K562 (cell line): ENCODE data around the gene CALHM2. TPM values are rescaled to one million over a fixed set of nuclear protein-coding genes. Genes with fewer than 3 reads are reported as not detected.

Experiments used
- ATAC-seq: fragments of 200-7000 bp; cut with Tn5 transposase; 3 replicates; pipeline ENCODE4 v1.9.1; 2020; ENCODE audit warnings: moderate library complexity
- BruUV-seq: library from RNA; stranded (reverse); fragments of 400-500 nt; replicated peaks from 2 replicates; lab custom pipeline; 2021; lab: Mats Ljungman, UMichigan
- CTCF ChIA-PET: fragments of 300-600 bp; formaldehyde crosslinking; extraction: SDS; loops from one replicate; lab custom pipeline; 2021; ENCODE audit warnings: low intra/inter-chr PET ratio; lab: Yijun Ruan, JAX
- POLR2A ChIA-PET: fragments of 300-600, 350-650 bp; sonication (Branson Sonifier 250); formaldehyde crosslinking; extraction: SDS; loops from one replicate; lab custom pipeline; 2021; ENCODE audit warnings: antibody characterized with exemption, inconsistent platforms; lab: Yijun Ruan, JAX
- DNase-seq, 4 experiments: peaks; one replicate each; pipeline versions ENCODE4 v3.0.0 to v3.0.0-alpha.2; 2011 to 2018; ENCODE audit warnings: low spot score in 3 of 4, mixed read lengths in 3 of 4; ENCODE audit errors: extremely low read depth in 1 of 4
- FAIRE-seq: peaks from 2 replicates; lab custom pipeline; 2011; peaks lifted over from hg19 to GRCh38; lab: Jason Lieb, UNC
- H2AFZ ChIP-seq: 2 replicates; pipeline ENCODE4 v1.6.0; 2011; ENCODE audit warnings: low read depth, low read length, control low read depth, inconsistent platforms
- H3K27ac ChIP-seq: fragments of 200-600 bp; 3 replicates; pipeline ENCODE4 v1.8.0; 2011; ENCODE audit warnings: low read depth, mild to moderate bottlenecking, control low read depth, inconsistent platforms, low read length, moderate library complexity, mixed read lengths; ENCODE audit errors: extremely low read depth
- H3K27me3 ChIP-seq, 2 experiments: fragments of 300-600 bp in 1 of 2; 2 replicates in 1 of 2; 3 replicates in 1 of 2; pipeline versions ENCODE4 v1.6.0 to v1.8.0; 2011; ENCODE audit warnings: inconsistent platforms in 2 of 2, low read length in 2 of 2, mild to moderate bottlenecking in 1 of 2, mixed read lengths in 1 of 2, moderate library complexity in 1 of 2; ENCODE audit not compliant: control insufficient read depth in 2 of 2, insufficient read depth in 2 of 2
- H3K36me3 ChIP-seq: fragments of 300-600 bp; 3 replicates; pipeline ENCODE4 v1.8.0; 2011; ENCODE audit warnings: mild to moderate bottlenecking, low read length, inconsistent platforms; ENCODE audit not compliant: control insufficient read depth, insufficient read depth
- H3K4me1 ChIP-seq, 2 experiments: fragments of 200-600 bp in 1 of 2; replicated peaks in 1 of 2; 2 replicates in 1 of 2; 3 replicates in 1 of 2; pipeline versions ENCODE4 v1.5.1 to v1.8.0; 2011; ENCODE audit warnings: inconsistent platforms in 2 of 2, low read length in 2 of 2, mild to moderate bottlenecking in 1 of 2, mixed read lengths in 1 of 2, moderate library complexity in 1 of 2; ENCODE audit not compliant: control insufficient read depth in 2 of 2, insufficient read depth in 2 of 2
- H3K4me2 ChIP-seq: 2 replicates; pipeline ENCODE4 v1.6.1; 2011; ENCODE audit warnings: low read length, control low read depth, inconsistent platforms, mixed read lengths; ENCODE audit not compliant: insufficient read depth
- H3K4me3 ChIP-seq: fragments of 200-600 bp; sonication (generic), shearing (Covaris generic); 2 replicates; pipeline ENCODE4 v1.5.1; 2016; ENCODE audit warnings: control low read depth, inconsistent platforms
- H3K79me2 ChIP-seq: fragments of 200-600 bp; 3 replicates; pipeline ENCODE4 v1.8.0; 2011; ENCODE audit warnings: low read length, inconsistent platforms; ENCODE audit not compliant: control insufficient read depth, insufficient read depth
- H3K9ac ChIP-seq, 2 experiments: 2 replicates each; pipeline versions ENCODE4 v1.6.0 to v1.6.1; 2011; ENCODE audit warnings: low read depth in 2 of 2, low read length in 2 of 2, control low read depth in 1 of 2, inconsistent platforms in 1 of 2, mild to moderate bottlenecking in 1 of 2, mixed read lengths in 1 of 2; ENCODE audit not compliant: insufficient read depth in 1 of 2
- H3K9me1 ChIP-seq: one replicate; pipeline ENCODE4 v1.6.0; 2011; ENCODE audit warnings: inconsistent platforms, mild to moderate bottlenecking, low read length, moderate library complexity; ENCODE audit not compliant: control insufficient read depth, insufficient read depth
- H3K9me3 ChIP-seq: replicated peaks from 2 replicates; pipeline ENCODE4 v1.5.1; 2011; ENCODE audit warnings: low read depth, low read length, inconsistent platforms; ENCODE audit not compliant: control insufficient read depth, insufficient read depth
- H4K20me1 ChIP-seq: replicated peaks from 2 replicates; pipeline ENCODE4 v1.6.1; 2011; ENCODE audit warnings: low read length, inconsistent platforms, mixed read lengths; ENCODE audit not compliant: control insufficient read depth, insufficient read depth
- AFF4 ChIP-seq: sonication (generic); formaldehyde crosslinking; IDR thresholded peaks from 2 replicates; pipeline ENCODE4 v1.8.0; 2023; ENCODE audit warnings: mild to moderate bottlenecking, missing genetic modification reagents
- CTCF ChIP-seq, 3 experiments: IDR thresholded peaks in 2 of 3; conservative IDR thresholded peaks in 1 of 3; 2 replicates each; pipeline ENCODE4 v1.5.1; 2011 to 2012; ENCODE audit warnings: low read length in 3 of 3, mild to moderate bottlenecking in 3 of 3, control low read depth in 2 of 3, improper control_type of control experiment in 1 of 3, inconsistent platforms in 1 of 3, low read depth in 1 of 3, mixed read lengths in 1 of 3, moderate library complexity in 1 of 3; ENCODE audit not compliant: insufficient read depth in 2 of 3
- EP400 ChIP-seq: fragments of 450-650 bp; IDR thresholded peaks from 2 replicates; pipeline ENCODE4 v1.6.1; 2017; ENCODE audit warnings: antibody characterized with exemption, mild to moderate bottlenecking, moderate library complexity
- PREB ChIP-seq: sonication (generic); formaldehyde crosslinking; IDR thresholded peaks from 2 replicates; pipeline ENCODE4 v1.8.1; 2023; ENCODE audit warnings: mild to moderate bottlenecking, missing genetic modification reagents
- RUNX1 ChIP-seq: sonication (generic); IDR thresholded peaks from 2 replicates; pipeline ENCODE4 v1.6.1; 2016; ENCODE audit warnings: antibody characterized with exemption, low read depth
- SREBF1 ChIP-seq: fragments of 150-350 bp; IDR thresholded peaks from 2 replicates; pipeline ENCODE4 v1.6.1; 2014; ENCODE audit warnings: antibody characterized with exemption, low read depth, low read length, borderline replicate concordance
- ZHX1 ChIP-seq: fragments of 150-350 bp; conservative IDR thresholded peaks from 2 replicates; pipeline ENCODE4 v1.6.1; 2014; ENCODE audit warnings: low read length
- ZNF408 ChIP-seq: fragments of 250-450 bp; sonication (Bioruptor Pico); IDR thresholded peaks from 2 replicates; pipeline ENCODE4 v1.4.0; 2020; ENCODE audit warnings: low read depth, mild to moderate bottlenecking, moderate library complexity
- ZNF436 ChIP-seq: fragments of 250-450, 450-650 bp; sonication (Bioruptor Pico); formaldehyde crosslinking; IDR thresholded peaks from 2 replicates; pipeline ENCODE4 v1.7.0; 2020; ENCODE audit warnings: mild to moderate bottlenecking
- ZNF699 ChIP-seq: fragments of 250-450 bp; sonication (Bioruptor Pico); IDR thresholded peaks from 2 replicates; pipeline ENCODE4 v1.8.0; 2021; ENCODE audit warnings: mild to moderate bottlenecking, moderate library complexity; ENCODE audit not compliant: insufficient replicate concordance
- ZNF830 ChIP-seq: fragments of 250-450 bp; sonication (Bioruptor Pico); IDR thresholded peaks from 2 replicates; pipeline ENCODE4 v1.5.0; 2021; ENCODE audit warnings: mild to moderate bottlenecking
- WGBS: fragments of 100-300 bp; shearing (Covaris generic); methylation state at CpG from one replicate; pipeline ENCODE4 v1.1.6; 2016; ENCODE audit warnings: low coverage, mixed read lengths; ENCODE audit not compliant: insufficient coverage; ENCODE audit errors: missing lambda C conversion rate; 5-methylcytosine and 5-hydroxymethylcytosine counted together
- in situ Hi-C: fragments of 300-500 bp; cut with MboI; formaldehyde crosslinking; loops from 4 replicates; pipeline ENCODE4 v1.15.0; 2018; ENCODE audit warnings: inconsistent platforms, mixed read lengths
- intact Hi-C: fragments of 100-400 bp; cut with micrococcal nuclease; formaldehyde crosslinking; loops from 2 replicates; pipeline ENCODE4 v1.14.2; 2022
- polyA plus RNA-seq, 8 experiments: library from polyadenylated mRNA; depleted of rRNA in 4 of 8; stranded (reverse) in 5 of 8; unstranded in 3 of 8; fragments of >200 nt; fragmentation: Nextera tagmentation in 2 of 8; fragmentation: Illumina TruSeq in 1 of 8; extraction: Ambion mirVana in 2 of 8; extraction: Trizol in 1 of 8; gene quantifications; 2 replicates each; pipeline versions ENCODE4 v1.2.1 to v1.2.3, GENCODE V29; 2011 to 2014; ENCODE audit warnings: inconsistent platforms in 1 of 8, missing spikeins in 1 of 8
- total RNA-seq, 7 experiments: library from RNA; depleted of rRNA in 6 of 7; stranded (reverse); fragments of >200 nt in 6 of 7; fragmentation: Illumina TruSeq in 2 of 7; extraction: Trizol in 2 of 7; gene quantifications; 2 replicates each; pipeline versions ENCODE4 v1.2.1 to v1.2.3, GENCODE V29; 2011 to 2021; ENCODE audit warnings: low replicate concordance in 1 of 7

The CALHM2 gene
- total and polyA plus RNA-seq, 9 of the 15 experiments (the other 6 are each of a cell fraction or from before 2014, with no cell fraction given): 0.08 to 0.14 (median 0.13) TPM; not detected in 6

- no peaks in the 10 kb centered on the region for H3K79me2 ChIP-seq
- peak; percentile 91 for ATAC-seq
- peak; percentile 36 to 52 (median 44) for DNase-seq
- POLR2A ChIA-PET: interaction anchor here (0.6 to 0.7 kb wide), 3 partner anchors 13 to 144 kb away, joined by 3 read pairs; no protein-coding TSS in a partner anchor
- no peak overlapping the region for H3K27ac ChIP-seq
- no peaks in the 10 kb centered on the region for H3K9me1 ChIP-seq
- no TSS peak for BruUV-seq
- no peaks in the 10 kb centered on the region for H3K9me3 ChIP-seq
- in situ Hi-C loops (loop anchor here (5.0 kb wide), 1 partner anchor 64 kb away; no protein-coding TSS in a partner anchor), intact Hi-C loops (no loop called here)
- H3K4me1 ChIP-seq: peaks cover 6 to 22% of the 10 kb centered on the region in 2 experiments; a peak in 3 of 5 replicates
- H3K9ac ChIP-seq: peak overlapping the region in 1 of 2 experiments; percentile 43; a peak in 2 of 4 replicates
- no peak overlapping the region for H3K4me3 ChIP-seq
- H3K4me2 ChIP-seq: no peak overlapping the region
- no peak for FAIRE-seq
- CTCF ChIA-PET: no interaction called here
- no peak overlapping the region for H2AFZ ChIP-seq
- no peaks in the 10 kb centered on the region for H3K36me3 ChIP-seq
- no peaks in the 10 kb centered on the region for H4K20me1 ChIP-seq
- WGBS: 39% methylated on average over 9 of the region's 11 CpGs
- no peaks in the 10 kb centered on the region for H3K27me3 ChIP-seq
- peak; percentile 52 for TF ChIP-seq CTCF (IDR thresholded peaks at IDR 0.05 in 2 of 3, conservative IDR thresholded peaks at IDR 0.05 in 1 of 3; ENCODE audit: insufficient read depth in 2 of 3, low read depth in 1 of 3, low read length in 3 of 3)
- TF ChIP-seq RUNX1: no peak
- no peak for TF ChIP-seq PREB (CRISPR knock-in tag)
- TF ChIP-seq ZNF830 (CRISPR knock-in tag): no peak
- TF ChIP-seq ZNF436 (CRISPR knock-in tag): no peak
- TF ChIP-seq ZHX1: no peak
- TF ChIP-seq ZNF408 (CRISPR knock-in tag): no peak
- no peak for TF ChIP-seq ZNF699 (CRISPR knock-in tag)
- TF ChIP-seq EP400: no peak
- TF ChIP-seq AFF4 (CRISPR knock-in tag): no peak
- no peak for TF ChIP-seq SREBF1
Observed at GRCh38 chr10:103476046-103476768, 24.0 kb upstream of the CALHM2 start.
